NCI-H446 treated with DMSO at 0.1 percent for 48 hours (cell line): ENCODE results near the gene CRB1.
"Not testable (repeated sequence)": the region's sequence is repeated elsewhere in the genome, so short reads cannot be mapped to it uniquely, and the experiment has no call there.

Experiments
- DNase-seq: peaks from one replicate; lab custom pipeline; 2025; lab: John Stamatoyannopoulos, UW

Gene CRB1

GRCh38 chr1:197399755-197400521, 131.9 kb downstream of the CRB1 start:
- DNase-seq = peak; percentile 75

- no peak for DNase-seq
Observed at GRCh38 chr1:197400522-197400902, 132.5 kb downstream of the CRB1 start.

- no peak for DNase-seq
Observed at GRCh38 chr1:197402189-197402588, 134.1 kb downstream of the CRB1 start.

GRCh38 chr1:197404774-197405173, 136.7 kb downstream of the CRB1 start:
- peak; percentile 59 for DNase-seq

GRCh38 chr1:197405614-197406013, 137.6 kb downstream of the CRB1 start:
- DNase-seq = not testable (repeated sequence)

GRCh38 chr1:197413564-197413963, 145.5 kb downstream of the CRB1 start:
- DNase-seq = no peak

GRCh38 chr1:197415221-197415620, 147.2 kb downstream of the CRB1 start:
- no peak for DNase-seq

GRCh38 chr1:197418693-197419092, 150.6 kb downstream of the CRB1 start:
- DNase-seq = no peak

- DNase-seq = no peak
Observed at GRCh38 chr1:197422993-197423392, 154.9 kb downstream of the CRB1 start.

GRCh38 chr1:197424380-197424779, 156.3 kb downstream of the CRB1 start:
- no peak for DNase-seq

GRCh38 chr1:197429372-197429771, 161.3 kb downstream of the CRB1 start:
- DNase-seq = no peak

- no peak for DNase-seq
Observed at GRCh38 chr1:197435224-197435623, 167.2 kb downstream of the CRB1 start.

- no peak for DNase-seq
Observed at GRCh38 chr1:197437601-197438000, 169.5 kb downstream of the CRB1 start.

- peak; percentile 82 for DNase-seq
Observed at GRCh38 chr1:197438010-197438790, 170.1 kb downstream of the CRB1 start.

GRCh38 chr1:197439708-197440280, 171.7 kb downstream of the CRB1 start:
- DNase-seq = no peak

GRCh38 chr1:197440715-197441114, 172.7 kb downstream of the CRB1 start:
- peak; percentile 36 for DNase-seq

- no peak for DNase-seq
Observed at GRCh38 chr1:197441999-197442414, 174.0 kb downstream of the CRB1 start.

- DNase-seq = no peak
Observed at GRCh38 chr1:197444755-197445154, 176.7 kb downstream of the CRB1 start.

- no peak for DNase-seq
Observed at GRCh38 chr1:197448121-197448779, 180.2 kb downstream of the CRB1 start.

- no peak for DNase-seq
Observed at GRCh38 chr1:197451381-197451780, 183.3 kb downstream of the CRB1 start.

- DNase-seq = no peak
Observed at GRCh38 chr1:197453376-197454058, 185.5 kb downstream of the CRB1 start.

- DNase-seq = no peak
Observed at GRCh38 chr1:197462539-197462938, 194.5 kb downstream of the CRB1 start.
